ENCODE measurements around the gene HADHB. TPM values are rescaled to one million over a fixed set of nuclear protein-coding genes. Genes with fewer than 3 reads are reported as not detected.

The HADHB gene
- total and polyA plus RNA-seq, 2 of the 13 experiments (the other 11 are each of a cell fraction or from before 2014, with no cell fraction given) = 112 to 238 TPM

- no peak for TF ChIP-seq ZNF644 (CRISPR knock-in tag; IDR thresholded peaks at IDR 0.05; ENCODE audit: low read depth)
- TF ChIP-seq MAZ (IDR thresholded peaks at IDR 0.05; ENCODE audit: borderline replicate concordance, low read depth, low read length) = no peak
- 0 out of 2 replicates have a peak, but pooled peaks have one; percentile 9 for TF ChIP-seq MAZ (CRISPR knock-in tag; IDR thresholded peaks at IDR 0.05; ENCODE audit: low read depth)
- TF ChIP-seq PAX8 (CRISPR knock-in tag; IDR thresholded peaks at IDR 0.05; ENCODE audit: borderline replicate concordance) = no peak
- TF ChIP-seq USF2 (IDR thresholded peaks at IDR 0.05; ENCODE audit: low read depth, low read length) = no peak
- TF ChIP-seq USF2 (CRISPR knock-in tag; IDR thresholded peaks at IDR 0.05; ENCODE audit: borderline replicate concordance) = no peak
- TF ChIP-seq RARG (CRISPR knock-in tag; IDR thresholded peaks at IDR 0.05; ENCODE audit: low read depth) = no peak
- 0 out of 2 replicates have a peak, but pooled peaks have one; percentile 36 for TF ChIP-seq GATAD2A (CRISPR knock-in tag; IDR thresholded peaks at IDR 0.05)
- no peak for TF ChIP-seq ZNF354B (CRISPR knock-in tag; IDR thresholded peaks at IDR 0.05)
- TF ChIP-seq, protein P1, sequence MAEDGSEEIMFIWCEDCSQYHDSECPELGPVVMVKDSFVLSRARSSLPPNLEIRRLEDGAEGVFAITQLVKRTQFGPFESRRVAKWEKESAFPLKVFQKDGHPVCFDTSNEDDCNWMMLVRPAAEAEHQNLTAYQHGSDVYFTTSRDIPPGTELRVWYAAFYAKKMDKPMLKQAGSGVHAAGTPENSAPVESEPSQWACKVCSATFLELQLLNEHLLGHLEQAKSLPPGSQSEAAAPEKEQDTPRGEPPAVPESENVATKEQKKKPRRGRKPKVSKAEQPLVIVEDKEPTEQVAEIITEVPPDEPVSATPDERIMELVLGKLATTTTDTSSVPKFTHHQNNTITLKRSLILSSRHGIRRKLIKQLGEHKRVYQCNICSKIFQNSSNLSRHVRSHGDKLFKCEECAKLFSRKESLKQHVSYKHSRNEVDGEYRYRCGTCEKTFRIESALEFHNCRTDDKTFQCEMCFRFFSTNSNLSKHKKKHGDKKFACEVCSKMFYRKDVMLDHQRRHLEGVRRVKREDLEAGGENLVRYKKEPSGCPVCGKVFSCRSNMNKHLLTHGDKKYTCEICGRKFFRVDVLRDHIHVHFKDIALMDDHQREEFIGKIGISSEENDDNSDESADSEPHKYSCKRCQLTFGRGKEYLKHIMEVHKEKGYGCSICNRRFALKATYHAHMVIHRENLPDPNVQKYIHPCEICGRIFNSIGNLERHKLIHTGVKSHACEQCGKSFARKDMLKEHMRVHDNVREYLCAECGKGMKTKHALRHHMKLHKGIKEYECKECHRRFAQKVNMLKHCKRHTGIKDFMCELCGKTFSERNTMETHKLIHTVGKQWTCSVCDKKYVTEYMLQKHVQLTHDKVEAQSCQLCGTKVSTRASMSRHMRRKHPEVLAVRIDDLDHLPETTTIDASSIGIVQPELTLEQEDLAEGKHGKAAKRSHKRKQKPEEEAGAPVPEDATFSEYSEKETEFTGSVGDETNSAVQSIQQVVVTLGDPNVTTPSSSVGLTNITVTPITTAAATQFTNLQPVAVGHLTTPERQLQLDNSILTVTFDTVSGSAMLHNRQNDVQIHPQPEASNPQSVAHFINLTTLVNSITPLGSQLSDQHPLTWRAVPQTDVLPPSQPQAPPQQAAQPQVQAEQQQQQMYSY (CRISPR knock-in tag; IDR thresholded peaks at IDR 0.05) = no peak
- no peak for TF ChIP-seq BCL6 (CRISPR knock-in tag; IDR thresholded peaks at IDR 0.05)
- peak; percentile 23; the same call in 1 of the 2 replicates for TF ChIP-seq SALL1 (CRISPR knock-in tag; IDR thresholded peaks at IDR 0.05)
- TF ChIP-seq ZNF253 (CRISPR knock-in tag; IDR thresholded peaks at IDR 0.05; ENCODE audit: borderline replicate concordance) = no peak
- no peak for TF ChIP-seq DPF2 (CRISPR knock-in tag; IDR thresholded peaks at IDR 0.05; ENCODE audit: borderline replicate concordance, low read depth)
- TF ChIP-seq SP140L (CRISPR knock-in tag; IDR thresholded peaks at IDR 0.05; ENCODE audit: borderline replicate concordance) = no peak
- 0 out of 2 replicates have a peak, but pooled peaks have one; percentile 32 for TF ChIP-seq CEBPG (CRISPR knock-in tag; IDR thresholded peaks at IDR 0.05)
- TF ChIP-seq ZNF335 (CRISPR knock-in tag; IDR thresholded peaks at IDR 0.05) = no peak
- no peak for TF ChIP-seq CREB1 (IDR thresholded peaks at IDR 0.05)
- 0 out of 2 replicates have a peak, but pooled peaks have one; percentile 2 for TF ChIP-seq CREB1 (CRISPR knock-in tag; IDR thresholded peaks at IDR 0.05)
- no peak for TF ChIP-seq HMG20A (CRISPR knock-in tag; IDR thresholded peaks at IDR 0.05; ENCODE audit: borderline replicate concordance)
- TF ChIP-seq ZNF781 (CRISPR knock-in tag; IDR thresholded peaks at IDR 0.05; ENCODE audit: borderline replicate concordance, not compliant biosample characterization) = no peak
Measured at GRCh38 chr2:26237868-26238267, 6.9 kb upstream of the HADHB start (continued).
